DMS79 (cell line): ENCODE results near the gene CCDC88C.
"Not testable (repeated sequence)": the region's sequence is repeated elsewhere in the genome, so short reads cannot be mapped to it uniquely, and the experiment has no call there.

Experiments
- DNase-seq: peaks from one replicate; lab custom pipeline; 2025; lab: John Stamatoyannopoulos, UW

The CCDC88C gene

DNA sequence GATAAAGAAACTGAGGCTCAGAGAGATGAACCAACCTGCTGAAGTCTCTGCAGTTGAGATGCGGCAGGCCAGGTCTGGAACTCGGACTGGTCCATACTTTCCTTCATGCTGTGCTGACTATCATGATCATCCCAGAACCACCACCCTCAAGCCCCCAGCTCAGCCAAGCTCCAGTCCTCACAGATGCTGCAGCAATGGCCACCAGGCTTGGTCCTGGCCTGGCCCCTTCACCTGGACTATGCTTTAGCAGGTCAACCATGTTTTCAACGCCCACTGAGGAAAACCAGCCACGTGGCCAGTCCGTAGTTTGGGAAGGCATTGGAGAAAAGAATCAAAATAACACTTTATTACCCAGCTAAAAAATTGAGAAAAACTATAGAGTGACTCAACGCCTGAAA is 174.5 kb downstream of the CCDC88C start:
- no peak for DNase-seq

DNA sequence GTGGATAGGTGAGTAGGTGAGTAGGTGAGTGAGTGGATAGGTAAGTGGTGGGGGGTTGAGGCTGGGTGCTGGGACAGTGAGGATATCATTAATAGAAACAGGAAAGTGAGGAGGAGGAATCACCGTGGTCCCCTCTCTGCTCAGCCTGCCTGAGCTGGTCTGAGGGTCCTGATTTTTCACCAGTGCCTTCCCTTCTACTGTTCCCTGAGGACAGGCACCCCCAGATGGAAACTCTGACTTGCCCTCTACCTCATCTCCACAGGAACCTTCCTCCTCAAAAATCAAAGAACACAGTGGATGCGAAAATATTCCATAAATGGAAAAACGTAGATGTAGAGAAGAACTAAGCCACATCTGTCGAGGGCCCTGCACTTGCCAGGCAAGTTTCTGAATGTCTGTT is 175.0 kb downstream of the CCDC88C start:
- DNase-seq, result no peak

DNA sequence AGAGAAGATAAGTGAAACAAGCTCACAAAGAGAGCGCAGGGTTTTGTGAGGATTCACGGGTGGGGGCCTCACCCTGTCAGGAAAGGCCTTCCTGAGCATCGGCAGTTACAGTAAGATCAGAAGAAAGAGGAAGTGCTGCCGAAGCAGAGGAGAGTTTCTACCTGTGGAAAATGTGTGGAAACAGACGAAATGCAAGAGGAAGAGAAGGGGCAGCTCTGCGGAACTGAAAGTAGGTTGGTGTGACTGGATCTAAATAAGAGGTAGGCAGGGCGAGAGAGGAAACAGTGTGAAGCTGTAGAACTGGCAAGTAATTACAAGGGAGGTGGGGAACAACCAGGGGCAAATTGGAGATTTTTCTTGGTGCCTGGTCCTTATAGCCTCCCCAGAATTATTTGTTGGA is 175.8 kb downstream of the CCDC88C start:
- no peak for DNase-seq

DNA sequence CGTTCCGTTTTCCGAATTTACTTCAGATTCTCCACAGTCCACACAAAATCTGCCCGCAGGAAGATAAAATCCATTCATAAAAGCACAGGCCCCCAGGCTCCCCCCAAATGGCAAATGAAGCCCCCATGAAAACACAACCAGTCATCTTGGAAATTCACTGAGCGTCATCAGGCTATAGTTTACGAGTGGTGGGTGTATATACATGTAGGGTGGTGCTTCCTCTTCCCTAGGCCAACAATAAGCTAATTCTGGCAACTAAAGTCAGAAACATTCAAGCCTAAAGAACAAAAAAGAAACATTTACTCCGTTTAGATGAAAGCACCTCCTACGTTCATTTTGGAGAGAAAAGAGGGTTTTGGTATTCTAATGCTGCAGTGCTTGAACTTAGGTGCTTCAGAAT is 179.0 kb downstream of the CCDC88C start:
- DNase-seq, result no peak

DNA sequence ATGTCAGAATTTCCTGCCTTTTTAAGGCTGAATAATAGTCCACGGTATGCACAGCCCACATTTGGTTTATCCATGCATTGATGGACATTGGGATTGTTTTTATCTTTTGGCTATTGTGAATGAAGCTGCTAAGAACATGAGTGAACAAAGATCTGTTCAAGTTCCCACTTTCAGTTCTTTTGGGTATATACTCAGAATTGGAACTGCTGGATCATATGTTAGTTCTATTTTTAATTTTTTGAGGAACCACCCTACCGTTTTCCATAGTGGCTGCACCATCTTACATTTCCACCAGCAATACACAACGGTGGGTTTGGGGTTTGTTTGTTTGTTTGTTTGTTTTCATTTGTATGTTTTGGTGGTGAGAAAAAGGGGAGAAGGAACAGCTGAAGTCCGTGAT is 179.5 kb downstream of the CCDC88C start:
- DNase-seq, result no peak

DNA sequence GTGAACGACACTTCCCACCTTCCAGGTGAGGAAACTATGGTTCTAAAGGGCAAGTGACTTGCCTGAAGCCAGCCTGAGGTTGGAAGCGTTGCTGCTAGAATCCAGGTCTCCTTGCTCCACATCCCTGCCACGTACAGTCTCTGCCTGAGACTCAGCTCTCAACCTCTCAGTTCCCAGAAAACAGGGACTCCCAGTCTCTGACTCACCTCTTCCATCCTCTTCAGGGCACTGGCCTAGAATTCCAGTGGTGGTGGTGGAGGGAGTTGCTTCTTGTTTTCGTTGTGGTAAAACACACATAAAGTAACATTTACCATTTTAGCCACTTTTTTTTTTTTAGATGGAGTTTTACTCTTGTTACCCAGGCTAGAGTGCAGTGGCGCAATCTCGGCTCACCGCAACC is 180.4 kb downstream of the CCDC88C start:
- DNase-seq, result no peak

DNA sequence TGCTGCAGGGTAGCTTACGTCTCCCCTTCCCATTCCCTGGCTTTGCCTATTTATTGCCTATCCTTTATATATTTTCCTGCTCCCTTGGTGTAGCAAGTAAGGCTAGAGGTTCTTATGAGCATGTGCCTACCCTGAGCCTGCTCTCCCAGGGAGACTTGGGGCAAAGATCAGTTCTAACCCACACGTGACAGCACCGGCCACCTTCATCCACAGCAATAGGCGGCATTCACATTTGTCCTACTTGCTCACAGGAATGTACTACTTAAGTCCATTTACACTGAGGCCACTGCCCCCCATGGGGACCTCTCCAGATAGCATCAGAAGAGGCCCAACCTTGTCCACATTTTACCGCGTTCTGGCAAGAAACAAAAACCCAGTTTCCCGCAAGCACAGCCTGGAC is 181.8 kb downstream of the CCDC88C start:
- DNase-seq, result no peak

DNA sequence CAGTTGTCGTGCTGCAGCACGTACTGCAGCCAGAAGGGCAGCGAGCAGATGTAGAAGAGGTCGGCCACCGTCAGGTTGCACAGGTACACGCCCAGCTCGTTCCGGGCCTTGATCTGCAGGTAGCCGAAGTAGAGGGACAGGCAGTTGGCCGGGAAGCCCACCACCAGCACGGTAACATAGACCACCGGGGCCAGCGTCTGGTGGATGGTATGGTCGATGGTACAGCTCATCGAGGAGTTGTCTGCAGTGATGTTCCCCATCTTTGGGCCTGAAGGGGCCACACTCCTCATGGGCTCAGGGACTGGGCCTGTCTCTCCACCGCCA is 182.9 kb downstream of the CCDC88C start:
- DNase-seq, result no peak

DNA sequence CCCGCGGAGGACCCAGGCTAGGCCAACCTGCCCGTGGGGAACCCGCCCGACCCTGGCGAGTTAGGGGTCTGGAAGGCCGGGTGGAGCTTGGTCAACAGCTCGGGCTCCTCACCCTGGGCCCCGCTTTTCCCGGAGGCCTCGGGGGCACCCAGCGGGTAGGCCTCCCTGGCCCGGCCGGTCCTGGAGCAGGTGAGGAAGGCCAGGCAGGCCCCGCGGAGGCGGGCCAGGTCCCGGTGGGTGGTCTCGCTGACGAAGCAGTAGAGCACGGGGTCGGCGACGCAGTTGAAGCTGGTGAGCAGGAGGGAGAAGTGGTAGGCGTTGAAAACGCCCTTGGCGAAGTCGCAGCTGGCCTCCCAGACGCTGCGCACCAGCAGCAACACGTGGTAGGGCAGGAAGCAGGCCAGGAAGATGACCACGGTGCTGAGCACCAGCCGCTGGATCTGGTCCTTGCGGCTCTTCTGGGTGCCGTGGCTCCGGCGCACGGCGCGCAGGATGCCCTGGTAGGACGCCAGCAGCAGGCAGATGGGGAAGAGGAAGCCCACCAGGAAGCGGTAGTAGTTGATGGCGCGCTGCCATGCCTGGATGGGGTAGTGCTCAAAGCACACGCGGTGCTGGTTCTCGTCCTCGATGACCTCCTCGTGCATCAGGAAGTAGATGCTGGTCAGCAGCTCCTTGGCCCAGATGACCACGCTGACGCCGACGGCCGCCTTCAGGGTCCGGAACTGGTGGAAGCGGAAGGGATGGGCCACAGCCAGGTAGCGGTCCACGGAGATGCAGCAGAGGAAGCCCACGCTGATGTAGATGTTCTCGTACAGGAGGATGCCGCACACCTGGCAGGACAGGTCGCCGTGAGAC is 183.5 kb downstream of the CCDC88C start:
- no peak for DNase-seq

DNA sequence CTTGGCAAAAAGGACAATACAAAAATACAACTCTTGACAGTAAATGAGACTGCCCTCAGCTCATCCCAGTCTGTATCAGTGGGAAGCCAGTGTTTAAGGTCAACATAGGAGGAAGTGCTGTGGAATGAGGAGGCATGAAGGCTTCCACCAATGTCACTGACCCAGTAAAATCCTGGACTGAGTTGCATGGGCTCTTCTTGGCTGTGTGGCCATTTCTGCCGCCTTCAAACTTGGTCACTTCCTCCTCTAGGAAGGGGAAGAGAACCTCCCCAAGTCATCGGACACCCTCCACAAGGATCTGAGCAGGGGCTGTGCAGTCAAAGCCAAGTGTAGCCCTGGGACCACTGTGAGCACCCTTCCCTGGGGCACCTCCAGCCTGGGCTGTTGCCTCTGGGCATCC is 185.0 kb downstream of the CCDC88C start:
- no peak for DNase-seq

DNA sequence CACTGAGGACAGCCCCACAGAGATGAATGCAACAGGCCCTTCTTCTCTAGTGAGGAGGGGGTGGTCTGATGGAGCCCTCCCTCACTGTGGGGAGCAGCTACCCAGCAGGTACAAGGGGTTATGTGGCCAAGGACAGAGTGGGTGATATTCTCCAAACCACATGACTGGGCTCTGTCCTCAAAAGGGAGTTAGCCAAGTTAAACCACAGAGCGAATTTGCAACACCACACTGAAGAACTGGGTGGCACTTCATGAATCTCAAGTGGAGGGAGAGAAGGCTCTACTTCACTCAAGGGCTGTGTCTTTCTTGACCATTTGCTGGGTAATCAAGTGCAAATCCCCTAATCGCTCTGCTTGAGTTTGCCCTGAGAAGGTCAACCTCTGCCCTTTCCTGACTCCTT is 185.6 kb downstream of the CCDC88C start:
- DNase-seq, result peak; percentile 99

DNA sequence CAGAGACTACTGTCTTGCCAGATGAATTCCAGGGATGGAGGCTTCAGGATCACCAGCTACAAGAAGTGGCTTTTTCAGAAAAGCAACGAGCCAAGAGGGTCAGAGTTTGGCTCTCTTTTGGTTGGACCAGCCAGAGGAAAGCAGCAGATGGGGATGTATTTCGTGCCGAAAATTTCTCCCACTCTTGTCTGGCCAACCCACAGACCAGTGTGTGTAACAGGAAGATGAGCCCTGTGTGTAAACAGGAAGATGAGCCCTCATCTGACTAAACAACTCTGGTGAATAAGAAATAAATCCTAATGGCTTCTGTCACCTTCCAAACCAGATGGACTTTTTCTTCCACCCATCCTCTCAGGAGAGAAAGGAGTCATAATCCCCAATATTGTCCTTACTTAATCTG is 186.2 kb downstream of the CCDC88C start:
- no peak for DNase-seq

DNA sequence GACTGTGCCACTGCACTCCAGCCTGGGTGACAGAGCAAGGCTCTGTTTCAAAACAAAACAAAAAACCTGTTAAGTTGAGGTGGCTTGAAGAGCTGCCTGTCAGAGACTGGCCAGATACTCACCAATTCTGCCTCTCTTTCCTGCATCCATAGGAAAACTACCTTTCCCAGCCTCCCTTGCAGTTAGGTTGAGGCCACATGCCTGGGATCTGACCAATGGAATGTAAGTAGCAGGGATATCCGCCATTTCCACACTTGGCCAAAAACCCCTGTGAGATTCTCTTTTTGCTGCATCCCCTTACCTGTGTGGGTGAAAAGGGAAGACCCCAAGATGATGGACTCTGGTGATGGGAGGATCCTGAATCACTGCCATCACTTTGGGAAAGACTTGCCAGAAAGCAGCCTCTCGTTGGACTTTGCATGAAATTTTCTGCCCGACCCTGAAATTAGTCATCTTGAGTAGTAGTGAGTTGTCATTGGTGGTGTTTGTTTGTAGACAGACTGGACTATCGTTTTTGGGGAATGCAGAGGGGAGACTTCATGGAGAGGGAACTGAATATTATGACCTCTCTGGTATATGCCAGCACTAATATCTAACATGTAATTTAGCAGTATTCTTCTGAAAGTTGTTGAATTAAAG is 187.1 kb downstream of the CCDC88C start:
- no peak for DNase-seq

DNA sequence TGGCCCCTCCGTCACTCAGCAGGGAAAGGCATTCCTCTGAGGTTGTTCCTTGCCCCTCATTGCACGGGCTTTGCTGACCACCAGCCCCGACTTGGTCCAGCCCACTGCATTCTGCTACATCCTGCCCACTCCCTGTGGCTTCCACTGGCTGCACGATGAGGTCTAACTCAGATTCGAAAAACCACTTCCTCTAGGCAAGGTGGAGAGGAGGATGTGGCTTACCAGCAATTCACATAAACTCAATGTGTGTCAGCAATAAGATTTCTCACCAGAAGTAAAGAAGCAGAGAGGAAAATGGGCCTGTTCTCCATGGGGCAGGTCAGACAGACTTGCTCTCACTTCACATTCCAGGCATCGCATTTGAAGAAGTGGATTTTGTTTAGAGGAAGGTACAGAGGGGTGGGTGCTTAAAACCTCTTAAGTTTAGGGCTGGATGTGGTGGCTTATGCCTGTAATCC is 187.8 kb downstream of the CCDC88C start:
- DNase-seq, result no peak

DNA sequence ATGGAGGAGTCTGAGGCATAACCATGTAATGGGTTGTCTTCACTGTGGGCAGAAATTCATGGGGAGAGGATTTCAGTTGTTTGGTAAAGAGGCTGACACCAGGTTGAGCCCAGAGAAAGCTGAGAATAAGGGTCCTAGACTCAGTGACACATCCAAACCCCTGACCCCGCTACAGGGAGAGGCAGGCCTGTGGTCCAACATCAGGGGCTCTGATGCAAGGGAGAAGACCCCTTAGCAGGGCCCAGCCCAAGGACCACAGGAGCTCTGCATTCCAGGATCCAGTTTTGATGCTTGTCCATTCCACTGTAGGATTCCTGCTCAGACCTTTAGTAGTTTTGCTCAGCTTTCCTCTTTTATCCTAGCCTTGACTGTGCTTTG is 188.6 kb downstream of the CCDC88C start:
- no peak for DNase-seq

DNA sequence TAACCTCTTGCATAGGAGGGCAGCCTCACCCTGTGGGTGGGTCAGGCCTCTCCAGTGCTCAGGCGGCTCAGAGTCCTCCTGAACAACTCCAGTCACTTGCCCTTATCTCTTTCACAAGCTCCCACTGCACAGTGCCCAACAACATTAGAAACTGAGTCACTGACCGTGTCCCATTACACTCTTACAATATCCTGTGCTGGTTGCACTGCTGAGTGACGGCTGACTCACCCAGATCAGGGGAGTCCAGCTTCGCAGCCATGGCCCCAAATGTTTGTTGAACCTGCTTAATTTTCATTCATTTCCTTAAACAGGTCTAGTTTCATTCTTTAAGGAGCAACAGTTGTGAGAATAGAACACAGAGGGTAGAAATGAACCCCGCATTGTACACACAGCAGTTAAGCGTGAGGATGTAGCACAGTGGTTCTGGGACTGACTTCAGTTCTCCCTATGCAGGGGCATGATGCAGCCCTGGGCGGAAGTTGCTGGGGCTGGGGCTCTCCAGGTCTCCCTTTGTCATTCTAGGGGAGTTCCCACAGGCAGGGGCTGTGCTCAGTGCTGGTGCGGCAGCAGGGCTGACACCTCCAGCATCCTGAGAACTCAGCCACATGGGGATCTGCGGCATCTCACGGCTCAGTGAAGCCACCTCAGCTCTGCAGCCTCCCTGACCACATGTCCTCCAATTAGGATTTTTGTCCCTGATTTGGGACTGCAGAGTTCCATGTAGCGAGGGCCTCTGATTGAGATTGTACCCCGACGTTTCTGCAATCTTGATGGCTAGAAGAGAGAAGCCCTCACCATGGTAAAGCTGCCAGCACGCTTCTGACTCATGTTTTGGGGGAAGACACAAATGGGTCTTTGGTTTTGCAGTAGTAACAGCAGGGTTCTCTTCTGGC is 189.3 kb downstream of the CCDC88C start:
- no peak for DNase-seq

DNA sequence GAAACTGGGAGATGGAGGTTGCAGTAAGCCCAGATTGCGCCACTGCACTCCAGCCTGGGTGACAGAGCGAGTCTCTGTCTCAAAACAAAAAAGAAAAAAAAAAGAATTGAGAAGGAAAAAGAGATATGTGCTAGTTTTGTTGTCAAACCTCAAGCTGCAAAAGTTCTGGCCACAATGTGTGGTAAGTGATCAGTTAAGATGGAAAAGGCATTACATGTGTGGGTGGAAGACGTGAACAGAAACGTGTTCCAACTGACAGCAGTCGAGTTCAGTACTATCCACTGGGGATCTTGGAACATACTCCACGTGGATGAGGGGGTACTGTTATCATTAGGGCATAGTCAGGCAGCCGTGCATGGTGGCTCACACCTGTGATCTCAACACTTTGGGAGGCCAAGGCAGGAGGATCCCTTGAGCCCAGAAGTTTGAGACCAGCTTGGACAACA is 190.4 kb downstream of the CCDC88C start:
- DNase-seq, result no peak

DNA sequence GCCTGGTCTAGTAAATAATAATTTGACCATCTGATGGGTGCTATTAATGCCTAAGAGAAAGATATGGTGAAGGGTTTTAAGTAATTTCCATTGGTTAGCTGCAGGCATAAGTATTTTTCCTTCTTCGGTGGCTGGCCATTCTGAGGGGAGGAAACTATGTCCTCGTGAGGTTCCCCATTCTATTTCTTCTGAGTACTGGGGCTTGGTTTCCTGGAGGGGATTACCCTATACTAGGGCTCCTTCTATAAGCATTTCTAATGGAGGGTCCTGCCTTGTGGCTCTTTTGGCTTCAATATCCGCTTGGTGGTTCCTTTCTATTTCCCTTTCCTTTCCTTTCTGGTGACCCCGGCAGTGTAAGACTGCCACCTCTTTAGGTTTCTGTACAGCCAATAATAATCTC is 191.3 kb downstream of the CCDC88C start:
- DNase-seq, result not testable (repeated sequence)

DNA sequence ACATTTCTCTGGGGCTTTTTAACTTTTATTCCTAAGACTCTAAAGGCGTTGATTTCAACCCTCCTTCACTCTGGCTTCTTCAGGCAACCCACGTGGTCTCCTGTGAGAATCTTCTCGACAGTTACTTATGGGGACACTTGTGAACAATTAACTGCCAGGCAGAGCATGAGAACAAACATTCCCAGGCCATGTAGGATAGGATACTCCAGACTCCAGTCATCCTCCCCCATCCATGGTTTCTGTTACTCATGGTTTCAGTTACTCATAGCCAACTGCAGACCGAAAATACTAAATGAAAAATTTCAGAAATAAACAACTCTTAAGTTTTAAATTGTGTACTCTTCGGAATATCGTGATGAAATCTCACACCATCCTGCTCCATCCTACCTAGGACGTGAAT is 192.6 kb downstream of the CCDC88C start:
- DNase-seq, result peak; percentile 99

DNA sequence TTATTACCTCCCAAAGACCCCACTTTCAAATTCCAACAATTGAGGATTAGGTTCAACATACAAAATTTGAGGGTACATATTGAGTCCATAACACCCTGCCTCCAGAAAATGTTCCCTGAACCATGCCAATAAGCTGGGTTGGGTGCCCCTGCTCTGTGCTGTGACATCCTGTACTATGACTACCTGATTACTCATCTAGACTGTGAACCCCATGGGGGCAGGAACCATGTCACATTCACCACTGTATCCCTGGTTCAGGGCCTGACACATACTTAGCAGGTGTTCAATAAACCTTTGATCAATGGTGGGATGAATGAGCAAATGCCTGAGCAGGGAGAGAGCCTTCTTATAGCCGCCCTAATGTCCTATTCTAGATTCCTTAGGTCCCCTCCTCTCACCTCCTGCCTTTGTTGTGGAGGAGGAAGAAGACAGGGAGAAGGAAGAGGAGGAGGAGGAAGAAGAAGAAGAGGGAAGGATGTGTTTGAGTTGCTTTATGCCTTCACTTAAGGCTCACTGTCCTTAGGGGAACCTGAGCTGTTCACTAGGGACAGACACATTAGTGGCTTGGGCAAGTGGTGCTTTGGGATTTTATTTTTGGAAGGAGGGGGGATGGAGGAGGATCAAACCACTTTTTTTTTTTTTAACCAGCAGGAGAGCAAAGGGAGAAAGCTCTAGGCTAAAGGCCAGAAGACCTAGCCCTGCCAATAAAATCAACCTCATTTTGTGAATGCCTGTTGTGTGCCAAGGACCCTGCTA is 194.4 kb downstream of the CCDC88C start:
- peak; percentile 81 for DNase-seq
